Neutrophil (primary cell): ENCODE data around the gene SELENOO.
A peak's percentile ranks its signal among the peaks of the same experiment; 100 is the strongest.

Experiments
- H3K27ac ChIP-seq: fragments of 200-600 bp; sonication (generic); 2 replicates; pipeline ENCODE4 v1.5.1; 2016; ENCODE audit warnings: mild to moderate bottlenecking, moderate library complexity
- H3K27me3 ChIP-seq: fragments of 200-600 bp; sonication (generic); 2 replicates; pipeline ENCODE4 v1.6.0; 2016; ENCODE audit warnings: mild to moderate bottlenecking
- H3K36me3 ChIP-seq: fragments of 200-600 bp; sonication (generic); 2 replicates; pipeline ENCODE4 v1.5.1; 2017
- H3K4me1 ChIP-seq, 2 experiments: fragments of 200-600 bp in 1 of 2; sonication (generic) in 1 of 2; 1 replicate in 1 of 2; 2 replicates in 1 of 2; pipeline versions ENCODE4 v1.5.1 to v1.6.1; 2013 to 2016; ENCODE audit warnings: low read depth in 1 of 2, low read length in 1 of 2, mild to moderate bottlenecking in 1 of 2, moderate library complexity in 1 of 2; ENCODE audit not compliant: control insufficient read depth in 1 of 2, insufficient read depth in 1 of 2
- H3K4me3 ChIP-seq, 2 experiments: fragments of 200-600 bp in 1 of 2; sonication (generic) in 1 of 2; 1 replicate in 1 of 2; 2 replicates in 1 of 2; pipeline ENCODE4 v1.5.1; 2013 to 2016; ENCODE audit warnings: low read depth in 1 of 2, low read length in 1 of 2, mild to moderate bottlenecking in 1 of 2, moderate library complexity in 1 of 2
- H3K9me3 ChIP-seq: fragments of 200-600 bp; sonication (generic); 2 replicates; pipeline ENCODE4 v1.5.1; 2016
- TF ChIP-seq, protein P1 (sequence below): fragments of 200-600 bp; sonication (generic); IDR thresholded peaks from 2 replicates; pipeline ENCODE4 v1.5.1; 2016; ENCODE audit warnings: antibody characterized with exemption

Gene SELENOO

DNA sequence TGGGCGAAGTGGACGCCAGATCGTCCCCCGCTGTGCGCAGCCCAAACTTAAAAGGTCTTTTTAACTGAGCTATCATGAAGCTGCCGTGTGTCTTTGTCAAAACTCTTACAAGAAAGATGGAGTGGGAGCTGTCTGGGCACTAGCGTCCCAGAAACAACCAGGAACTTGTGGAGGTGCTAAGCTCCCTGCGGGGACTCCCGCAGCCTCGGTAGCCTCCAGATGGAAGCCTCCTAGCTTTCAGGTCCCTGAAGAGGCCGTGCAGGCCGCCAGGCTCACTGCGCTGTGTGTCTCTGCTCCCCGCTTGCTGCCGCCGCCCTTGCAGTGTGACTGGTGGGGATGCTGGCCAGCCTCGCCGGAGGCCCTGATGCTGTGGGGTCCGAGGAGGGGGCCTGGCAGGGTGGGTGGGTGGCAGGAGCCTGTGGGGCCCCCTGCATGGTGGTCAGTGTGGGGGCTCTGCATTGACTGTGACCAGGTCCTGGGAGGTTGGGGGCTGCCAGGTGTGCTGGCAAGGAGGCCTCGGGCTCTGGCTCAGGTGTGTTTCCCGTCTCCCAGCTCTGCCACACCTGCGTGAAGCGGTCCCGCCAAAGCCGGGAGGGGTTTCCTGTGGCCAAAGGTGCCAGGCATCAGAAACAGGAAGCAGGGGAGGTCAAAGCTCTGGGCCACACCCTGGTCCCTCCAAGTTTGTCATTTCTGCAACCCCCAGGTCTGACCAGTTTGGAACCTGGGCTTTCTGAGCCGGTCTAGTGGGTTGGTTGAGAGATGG is 13.9 kb upstream of the SELENOO start:
- H3K27ac ChIP-seq: peak overlapping the region; percentile 99

DNA sequence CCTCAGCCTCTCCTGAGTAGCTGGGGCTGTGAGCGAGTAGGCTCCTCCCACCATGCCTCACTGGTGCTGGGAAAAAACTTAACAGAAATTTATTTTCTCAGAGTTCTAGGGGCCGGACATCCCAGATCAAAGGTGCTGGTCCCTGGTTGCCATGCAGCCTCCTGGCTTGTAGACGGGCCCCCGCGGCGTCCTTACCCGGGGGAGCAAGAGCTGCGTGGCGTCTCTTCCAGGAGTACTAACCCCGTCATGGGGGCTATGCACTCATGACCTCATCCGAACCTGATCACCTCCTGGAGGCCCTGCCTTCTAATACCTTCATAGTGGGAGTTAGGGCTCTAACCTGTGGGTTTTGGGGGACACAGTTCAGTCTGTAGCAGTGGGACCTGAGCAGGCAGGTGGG is 12.5 kb upstream of the SELENOO start:
- H3K36me3 ChIP-seq: no peaks in the 10 kb centered on the region
- H3K9me3 ChIP-seq: no peaks in the 10 kb centered on the region
- peak overlapping the region; percentile 99 for H3K27ac ChIP-seq
- TF ChIP-seq, protein P1, sequence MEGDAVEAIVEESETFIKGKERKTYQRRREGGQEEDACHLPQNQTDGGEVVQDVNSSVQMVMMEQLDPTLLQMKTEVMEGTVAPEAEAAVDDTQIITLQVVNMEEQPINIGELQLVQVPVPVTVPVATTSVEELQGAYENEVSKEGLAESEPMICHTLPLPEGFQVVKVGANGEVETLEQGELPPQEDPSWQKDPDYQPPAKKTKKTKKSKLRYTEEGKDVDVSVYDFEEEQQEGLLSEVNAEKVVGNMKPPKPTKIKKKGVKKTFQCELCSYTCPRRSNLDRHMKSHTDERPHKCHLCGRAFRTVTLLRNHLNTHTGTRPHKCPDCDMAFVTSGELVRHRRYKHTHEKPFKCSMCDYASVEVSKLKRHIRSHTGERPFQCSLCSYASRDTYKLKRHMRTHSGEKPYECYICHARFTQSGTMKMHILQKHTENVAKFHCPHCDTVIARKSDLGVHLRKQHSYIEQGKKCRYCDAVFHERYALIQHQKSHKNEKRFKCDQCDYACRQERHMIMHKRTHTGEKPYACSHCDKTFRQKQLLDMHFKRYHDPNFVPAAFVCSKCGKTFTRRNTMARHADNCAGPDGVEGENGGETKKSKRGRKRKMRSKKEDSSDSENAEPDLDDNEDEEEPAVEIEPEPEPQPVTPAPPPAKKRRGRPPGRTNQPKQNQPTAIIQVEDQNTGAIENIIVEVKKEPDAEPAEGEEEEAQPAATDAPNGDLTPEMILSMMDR: no peak
- H3K27me3 ChIP-seq: no peaks in the 10 kb centered on the region
- H3K4me3 ChIP-seq: no peak overlapping the region
- peaks cover 92 to 93% of the 10 kb centered on the region in 2 experiments for H3K4me1 ChIP-seq

More for the DNA sequence above, 13.9 kb upstream of the SELENOO start:
- no peaks in the 10 kb centered on the region for H3K27me3 ChIP-seq
- H3K4me1 ChIP-seq: peaks cover 80 to 82% of the 10 kb centered on the region in 2 experiments
- peak overlapping the region; percentile 67 to 69 for H3K4me3 ChIP-seq
- peaks cover 3% of the 10 kb centered on the region for H3K36me3 ChIP-seq
- H3K9me3 ChIP-seq: no peaks in the 10 kb centered on the region
- TF ChIP-seq, protein P1: no peak

DNA sequence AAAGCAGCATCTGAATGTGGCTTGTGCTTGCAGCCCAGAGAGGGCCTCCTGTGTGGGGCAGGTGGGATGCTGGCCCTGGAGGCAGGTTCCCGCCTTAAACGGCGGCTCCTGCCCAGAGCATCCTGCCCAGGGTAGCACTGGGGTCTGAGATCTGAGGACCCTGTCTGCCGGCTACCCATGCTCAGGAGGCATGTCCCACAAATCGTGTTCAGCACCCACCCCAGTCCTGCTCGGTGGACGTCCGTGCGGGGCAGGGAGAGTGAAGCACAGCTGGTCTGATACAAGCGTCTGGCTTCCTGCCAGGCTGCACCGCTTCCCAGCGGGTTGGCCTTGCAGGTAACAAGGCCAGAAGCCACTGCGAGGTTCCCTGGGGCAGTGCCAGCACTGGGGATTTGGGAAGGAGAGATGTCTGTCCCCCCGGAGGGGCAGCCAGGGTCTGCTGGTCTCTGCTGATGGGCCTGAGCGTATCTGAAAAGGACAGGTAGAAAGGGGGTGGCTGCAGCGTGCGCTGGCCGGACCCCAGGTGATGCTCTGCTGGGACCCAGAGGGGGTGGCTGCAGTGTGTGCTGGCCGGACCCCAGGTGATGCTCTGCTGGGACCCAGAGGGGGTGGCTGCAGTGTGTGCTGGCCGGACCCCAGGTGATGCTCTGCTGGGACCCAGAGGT is 11.5 kb upstream of the SELENOO start:
- TF ChIP-seq, protein P1: no peak
- H3K4me3 ChIP-seq: peak overlapping the region; percentile 78 to 83
- H3K9me3 ChIP-seq: no peaks in the 10 kb centered on the region
- H3K4me1 ChIP-seq: peaks cover 85 to 87% of the 10 kb centered on the region in 2 experiments
- peak overlapping the region; percentile 99 for H3K27ac ChIP-seq
- peaks cover 9% of the 10 kb centered on the region for H3K36me3 ChIP-seq
- H3K27me3 ChIP-seq: no peaks in the 10 kb centered on the region

DNA sequence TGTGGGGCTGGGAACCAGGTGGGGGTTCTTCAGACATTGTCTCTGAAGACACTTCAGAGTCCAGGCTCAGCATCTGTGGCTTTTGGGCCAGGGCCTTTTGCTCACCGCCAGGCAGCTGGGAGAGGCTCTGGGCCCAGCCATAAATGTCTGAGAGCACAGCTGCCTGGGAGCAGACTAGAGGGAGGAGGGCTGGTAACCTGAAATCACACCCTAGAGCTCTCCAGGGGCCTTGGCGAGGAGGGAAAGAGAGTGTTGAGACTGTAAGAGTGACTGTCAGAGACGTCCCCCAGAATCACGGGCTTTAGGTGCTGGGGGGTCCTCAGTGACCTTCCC is 11.0 kb upstream of the SELENOO start:
- Histone ChIP-seq H3K27me3 (no peaks in the 10 kb centered on the region), H3K27ac (peak overlapping the region; percentile 99), H3K4me3 (peak overlapping the region; percentile 78 to 83), H3K36me3 (peaks cover 14% of the 10 kb centered on the region), H3K4me1 (peaks cover 80 to 82% of the 10 kb centered on the region in 2 experiments), H3K9me3 (no peaks in the 10 kb centered on the region)
- TF ChIP-seq, protein P1: no peak

DNA sequence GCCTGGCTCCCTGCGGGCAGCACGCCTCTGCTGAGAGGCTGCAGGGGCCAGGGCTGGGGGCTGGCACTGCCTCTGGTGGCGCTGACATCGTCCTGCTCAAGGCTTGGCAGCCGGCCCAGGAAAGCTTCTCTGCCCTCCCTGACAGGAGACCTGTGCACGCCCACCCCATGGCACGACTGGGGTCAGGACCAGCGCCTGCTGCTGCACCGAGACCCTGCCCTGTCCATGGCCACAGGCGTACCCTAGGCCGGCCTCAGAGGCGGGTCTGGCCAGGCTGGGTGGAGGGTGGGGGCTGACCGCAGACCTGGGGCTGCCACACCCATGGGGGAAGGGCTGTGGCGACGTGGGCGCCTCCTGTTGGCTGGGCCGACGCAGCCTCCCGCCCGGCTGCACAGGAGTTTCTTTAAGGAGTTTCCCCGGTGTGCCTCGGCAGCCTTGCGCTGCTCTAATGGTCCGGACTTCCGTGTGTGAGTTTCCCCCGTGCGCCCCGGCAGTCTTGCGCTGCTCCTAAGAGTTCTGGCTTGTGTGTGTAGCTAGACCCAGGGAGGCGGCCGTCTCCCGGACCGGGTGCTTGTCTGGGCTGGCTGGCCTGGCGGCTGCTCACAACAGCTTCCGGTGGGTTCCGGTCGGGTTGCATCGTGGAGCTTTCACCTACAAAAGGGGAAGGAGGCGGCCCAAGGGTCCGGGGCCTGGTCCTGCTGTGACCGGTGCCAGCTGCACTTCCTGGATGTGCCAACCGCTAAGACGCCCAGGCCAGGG is 10.4 kb upstream of the SELENOO start:
- TF ChIP-seq, protein P1: peak; percentile 54
- Histone ChIP-seq H3K4me1 (peaks cover 75 to 77% of the 10 kb centered on the region in 2 experiments), H3K4me3 (peak overlapping the region; percentile 78 to 83), H3K27ac (peak overlapping the region; percentile 99), H3K27me3 (no peaks in the 10 kb centered on the region), H3K9me3 (no peaks in the 10 kb centered on the region), H3K36me3 (peaks cover 20% of the 10 kb centered on the region)
